ENCODE measurements around the gene AARSD1.
A peak's percentile ranks its signal among the peaks of the same experiment; 100 is the strongest.
"Not testable (repeated sequence)": the region's sequence is repeated elsewhere in the genome, so short reads cannot be mapped to it uniquely, and the experiment has no call there.

AARSD1 gene

GRCh38 chr17:42980274-42980765 lies 16.1 kb upstream of the AARSD1 start, which contains the start of gene RUNDC1:
TSS of gene RUNDC1 (plus strand) at chr17:42980565. CDS start at chr17:42980577, 12 bp downstream.
- in situ Hi-C loops (cut with MboI; ENCODE audit: low sequenced_read_pairs, unreplicated experiment), result no loop called here
- peak; percentile 97 for DNase-seq (ENCODE audit: low spot score)
- TF ChIP-seq, protein P1, sequence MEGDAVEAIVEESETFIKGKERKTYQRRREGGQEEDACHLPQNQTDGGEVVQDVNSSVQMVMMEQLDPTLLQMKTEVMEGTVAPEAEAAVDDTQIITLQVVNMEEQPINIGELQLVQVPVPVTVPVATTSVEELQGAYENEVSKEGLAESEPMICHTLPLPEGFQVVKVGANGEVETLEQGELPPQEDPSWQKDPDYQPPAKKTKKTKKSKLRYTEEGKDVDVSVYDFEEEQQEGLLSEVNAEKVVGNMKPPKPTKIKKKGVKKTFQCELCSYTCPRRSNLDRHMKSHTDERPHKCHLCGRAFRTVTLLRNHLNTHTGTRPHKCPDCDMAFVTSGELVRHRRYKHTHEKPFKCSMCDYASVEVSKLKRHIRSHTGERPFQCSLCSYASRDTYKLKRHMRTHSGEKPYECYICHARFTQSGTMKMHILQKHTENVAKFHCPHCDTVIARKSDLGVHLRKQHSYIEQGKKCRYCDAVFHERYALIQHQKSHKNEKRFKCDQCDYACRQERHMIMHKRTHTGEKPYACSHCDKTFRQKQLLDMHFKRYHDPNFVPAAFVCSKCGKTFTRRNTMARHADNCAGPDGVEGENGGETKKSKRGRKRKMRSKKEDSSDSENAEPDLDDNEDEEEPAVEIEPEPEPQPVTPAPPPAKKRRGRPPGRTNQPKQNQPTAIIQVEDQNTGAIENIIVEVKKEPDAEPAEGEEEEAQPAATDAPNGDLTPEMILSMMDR (IDR thresholded peaks at IDR 0.05; ENCODE audit: borderline replicate concordance, control extremely low read depth, extremely low read depth, insufficient read depth, missing control alignments), result no peak

DNA sequence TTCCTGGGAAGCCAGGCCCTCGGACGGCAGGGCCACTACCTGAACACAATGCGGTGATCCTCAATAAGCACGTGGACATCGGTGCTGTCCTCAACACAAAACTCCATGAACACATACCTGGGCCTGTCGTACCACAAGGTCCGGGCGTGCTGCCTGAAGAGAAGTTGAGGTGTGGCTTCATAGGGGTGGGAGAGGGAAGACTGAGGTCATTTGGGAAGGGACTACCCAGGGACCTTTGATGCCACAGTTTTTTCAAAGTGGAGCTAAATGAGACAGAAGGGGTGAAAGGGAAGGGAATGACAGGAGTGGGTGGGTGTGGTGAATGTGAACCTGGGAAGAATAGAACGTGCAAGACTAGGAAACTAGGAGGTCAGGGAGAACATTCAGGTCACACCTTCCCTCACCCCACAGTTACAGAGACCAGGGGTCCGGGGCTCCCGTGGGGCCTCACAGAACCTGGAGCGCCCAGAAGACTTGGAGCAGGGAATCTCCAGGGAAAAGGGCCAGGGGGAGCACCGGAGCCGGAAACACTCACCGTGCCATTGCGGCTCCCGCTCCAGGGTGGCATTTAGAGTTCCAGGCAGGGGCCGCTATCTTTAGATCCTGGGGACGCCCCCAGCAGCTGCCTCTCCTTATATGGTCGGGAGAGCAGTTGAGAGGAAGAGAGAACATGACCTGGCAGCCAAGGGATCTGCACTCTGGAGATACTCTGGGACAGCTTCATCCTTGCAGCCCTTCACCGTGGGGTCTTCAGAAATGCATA lies 15.4 kb upstream of the AARSD1 start, which contains the start of gene PTGES3L:
Gene PTGES3L, minus strand, starts transcription at position 570 of the 763 bp plus-strand sequence. Its CDS starts 27 bp downstream, at position 543.
- TF ChIP-seq, protein P1 (IDR thresholded peaks at IDR 0.05; ENCODE audit: borderline replicate concordance, control extremely low read depth, extremely low read depth, insufficient read depth, missing control alignments), result no peak
- in situ Hi-C loops (cut with MboI; ENCODE audit: low sequenced_read_pairs, unreplicated experiment), result no loop called here
- DNase-seq (ENCODE audit: low spot score), result peak; percentile 82

DNA sequence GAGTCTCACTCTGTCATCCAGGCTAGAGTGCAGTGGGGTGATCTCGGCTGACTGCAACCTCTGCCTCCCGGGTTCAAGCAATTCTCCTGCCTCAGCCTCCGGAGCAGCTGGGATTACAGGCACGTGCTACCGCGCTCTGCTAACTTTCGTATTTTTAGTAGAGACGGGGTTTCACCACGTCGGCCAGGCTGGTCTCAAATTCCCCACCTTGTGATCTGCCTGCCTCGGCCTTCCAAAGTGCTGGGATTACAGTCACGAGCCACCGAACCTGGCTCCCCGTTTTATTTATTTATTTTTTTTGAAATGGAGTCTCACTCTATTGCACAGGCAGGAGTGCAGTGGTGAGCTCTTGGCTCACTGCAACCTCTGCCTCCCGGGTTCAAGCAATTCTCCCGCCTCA lies 11.4 kb upstream of the AARSD1 start:
- in situ Hi-C loops (cut with MboI; ENCODE audit: low sequenced_read_pairs, unreplicated experiment); DNase-seq (ENCODE audit: low spot score): not testable (repeated sequence)

GRCh38 chr17:42975265-42975664 lies 11.0 kb upstream of the AARSD1 start:
- in situ Hi-C loops (cut with MboI; ENCODE audit: low sequenced_read_pairs, unreplicated experiment), result no loop called here

GRCh38 chr17:42973323-42973722 lies 9.1 kb upstream of the AARSD1 start:
- in situ Hi-C loops (cut with MboI; ENCODE audit: low sequenced_read_pairs, unreplicated experiment); DNase-seq (ENCODE audit: low spot score): not testable (repeated sequence)

More at GRCh38 chr17:42975265-42975664, 11.0 kb upstream of the AARSD1 start:
- TF ChIP-seq, protein P1 (IDR thresholded peaks at IDR 0.05; ENCODE audit: borderline replicate concordance, control extremely low read depth, extremely low read depth, insufficient read depth, missing control alignments), result no peak
- no peak for DNase-seq (ENCODE audit: low spot score)

- TF ChIP-seq, protein P1 (IDR thresholded peaks at IDR 0.05; ENCODE audit: borderline replicate concordance, control extremely low read depth, extremely low read depth, insufficient read depth, missing control alignments), result no peak
- in situ Hi-C loops (cut with MboI; ENCODE audit: low sequenced_read_pairs, unreplicated experiment), result no loop called here
- DNase-seq (ENCODE audit: low spot score), result no peak
Measured at GRCh38 chr17:42971589-42971988, 7.3 kb upstream of the AARSD1 start.

GRCh38 chr17:42969001-42969581 lies 4.8 kb upstream of the AARSD1 start:
- TF ChIP-seq, protein P1 (IDR thresholded peaks at IDR 0.05; ENCODE audit: borderline replicate concordance, control extremely low read depth, extremely low read depth, insufficient read depth, missing control alignments), result no peak
- no peak for DNase-seq (ENCODE audit: low spot score)
- in situ Hi-C loops (cut with MboI; ENCODE audit: low sequenced_read_pairs, unreplicated experiment), result no loop called here
